Medulla oblongata (tissue), 1 donor: ENCODE results near the gene DOK3.

ENCODE experiments used
- DNase-seq: peaks from one replicate; pipeline ENCODE4 v3.0.0-alpha.2; 2015; ENCODE audit errors: extremely low spot score

Gene DOK3

DNA sequence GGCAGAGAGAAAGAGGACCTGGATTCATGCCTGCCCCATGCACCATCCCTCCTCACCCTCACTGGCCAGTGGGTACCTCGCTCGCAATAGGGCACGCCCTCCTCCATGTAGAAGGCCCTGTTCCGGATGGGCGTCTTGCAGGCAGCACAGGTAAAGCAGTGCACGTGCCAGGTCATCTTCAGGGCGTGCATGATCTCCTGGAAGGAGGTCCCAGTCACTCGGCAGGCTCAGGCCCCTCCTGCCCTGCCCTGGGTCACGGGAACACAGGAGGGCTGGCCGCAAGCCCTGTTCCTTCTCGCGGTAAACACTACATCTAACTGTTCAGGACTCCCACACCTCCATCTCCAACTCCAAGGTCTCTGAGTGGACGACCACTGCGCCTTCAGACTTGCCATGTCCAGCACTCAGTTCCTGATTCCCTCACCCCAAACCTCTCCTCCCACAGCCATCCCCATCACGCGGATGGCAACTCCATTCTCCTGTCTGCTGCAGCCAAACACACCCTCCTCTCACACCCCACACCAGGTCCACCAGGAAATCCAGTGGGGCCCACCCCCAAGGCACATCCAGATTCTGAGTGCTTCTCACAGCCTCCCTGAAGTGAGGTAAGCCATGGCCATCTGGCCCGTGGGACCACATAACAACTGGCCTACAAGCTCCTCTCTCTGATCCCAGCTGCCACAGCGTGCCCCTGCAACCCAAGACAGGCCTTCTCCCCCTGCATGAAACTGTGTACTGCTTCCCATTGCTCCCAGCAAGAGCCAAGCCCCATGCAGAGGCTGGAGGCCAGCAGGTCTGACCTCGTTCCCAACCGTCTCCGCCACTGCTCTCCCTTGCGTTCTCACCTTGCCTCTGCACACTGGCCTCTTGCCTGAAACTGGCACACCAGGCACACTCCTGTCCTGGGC lies 25.4 kb downstream of the DOK3 start:
- DNase-seq = no peak

GRCh38 chr5:177483042-177483441 lies 26.6 kb downstream of the DOK3 start:
- no peak for DNase-seq

GRCh38 chr5:177482359-177482795 lies 27.2 kb downstream of the DOK3 start:
- DNase-seq = no peak

GRCh38 chr5:177479774-177480173 lies 29.9 kb downstream of the DOK3 start:
- DNase-seq = no peak

- peak; percentile 59 for DNase-seq
Measured at GRCh38 chr5:177478711-177479646, 30.6 kb downstream of the DOK3 start.

DNA sequence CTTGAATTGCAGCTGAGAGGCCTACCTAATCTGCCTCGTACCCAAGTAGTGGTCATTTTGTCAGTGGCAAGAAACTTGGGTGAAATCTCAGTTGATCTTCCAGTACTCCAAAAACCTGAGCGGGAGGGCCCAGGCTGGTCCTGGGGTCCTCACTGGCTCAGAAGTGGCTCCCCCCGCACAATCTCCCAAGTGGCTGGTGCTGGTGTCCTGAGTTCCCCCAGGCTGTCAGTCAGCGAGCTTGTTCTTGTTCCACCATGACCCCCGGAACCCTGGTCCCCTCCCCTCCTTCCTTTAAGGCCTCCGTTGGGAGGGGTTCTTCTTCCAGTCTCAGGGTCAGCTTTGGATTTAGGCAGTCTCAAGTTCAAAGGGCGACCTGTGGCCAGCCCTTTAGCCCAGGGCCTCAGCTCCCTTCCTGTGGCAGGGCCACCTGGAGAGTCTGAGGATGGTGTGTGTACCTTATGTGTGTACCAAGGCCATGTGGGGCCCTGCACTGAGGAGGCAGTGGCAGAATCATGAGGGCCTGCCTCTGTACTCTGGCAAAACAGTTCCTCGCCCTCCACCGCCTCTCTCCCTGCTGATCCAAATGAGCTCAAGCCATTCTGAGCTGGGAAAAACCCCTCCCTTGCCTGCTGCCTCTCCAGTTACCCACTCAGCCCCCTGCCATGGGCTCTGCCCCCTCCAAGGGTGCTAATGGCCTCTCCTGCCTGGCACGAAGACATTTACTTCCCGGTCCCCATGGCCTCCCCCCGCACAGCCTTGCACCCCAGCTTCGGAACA lies 31.7 kb downstream of the DOK3 start:
- DNase-seq = no peak

DNA sequence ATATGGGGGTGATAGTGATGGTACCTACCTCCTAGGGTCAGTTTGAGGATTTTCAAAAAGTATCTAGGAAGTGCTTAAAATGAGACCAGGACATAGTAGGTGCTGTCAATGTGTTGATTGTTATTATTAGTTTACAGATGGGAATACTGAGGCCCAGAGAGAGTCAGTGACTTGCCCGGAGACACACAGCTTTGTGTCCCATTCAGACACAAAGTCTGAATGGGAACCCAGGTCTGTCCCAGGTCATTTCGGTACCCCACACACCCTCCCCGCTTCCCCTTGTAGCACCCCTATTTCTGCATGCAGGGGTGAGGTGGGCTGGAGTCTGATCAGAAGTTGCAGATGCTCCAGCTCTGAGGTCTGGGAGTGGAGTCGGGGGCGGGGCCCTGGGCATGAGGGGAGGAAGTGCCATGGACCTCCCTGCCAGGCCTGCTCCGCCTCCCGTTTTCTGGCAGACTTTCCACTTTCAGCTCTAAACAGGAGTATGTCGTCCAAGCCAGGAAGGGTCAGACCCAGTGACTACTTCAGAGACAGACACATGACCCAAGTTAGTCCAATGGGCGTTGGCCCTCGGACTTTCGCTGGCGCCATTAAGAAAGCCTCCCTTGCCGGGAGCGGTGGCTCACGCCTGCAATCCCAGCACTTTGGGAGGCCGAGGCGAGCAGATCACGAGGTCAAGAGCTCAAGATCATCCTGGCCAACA lies 32.9 kb downstream of the DOK3 start:
- DNase-seq = no peak

DNA sequence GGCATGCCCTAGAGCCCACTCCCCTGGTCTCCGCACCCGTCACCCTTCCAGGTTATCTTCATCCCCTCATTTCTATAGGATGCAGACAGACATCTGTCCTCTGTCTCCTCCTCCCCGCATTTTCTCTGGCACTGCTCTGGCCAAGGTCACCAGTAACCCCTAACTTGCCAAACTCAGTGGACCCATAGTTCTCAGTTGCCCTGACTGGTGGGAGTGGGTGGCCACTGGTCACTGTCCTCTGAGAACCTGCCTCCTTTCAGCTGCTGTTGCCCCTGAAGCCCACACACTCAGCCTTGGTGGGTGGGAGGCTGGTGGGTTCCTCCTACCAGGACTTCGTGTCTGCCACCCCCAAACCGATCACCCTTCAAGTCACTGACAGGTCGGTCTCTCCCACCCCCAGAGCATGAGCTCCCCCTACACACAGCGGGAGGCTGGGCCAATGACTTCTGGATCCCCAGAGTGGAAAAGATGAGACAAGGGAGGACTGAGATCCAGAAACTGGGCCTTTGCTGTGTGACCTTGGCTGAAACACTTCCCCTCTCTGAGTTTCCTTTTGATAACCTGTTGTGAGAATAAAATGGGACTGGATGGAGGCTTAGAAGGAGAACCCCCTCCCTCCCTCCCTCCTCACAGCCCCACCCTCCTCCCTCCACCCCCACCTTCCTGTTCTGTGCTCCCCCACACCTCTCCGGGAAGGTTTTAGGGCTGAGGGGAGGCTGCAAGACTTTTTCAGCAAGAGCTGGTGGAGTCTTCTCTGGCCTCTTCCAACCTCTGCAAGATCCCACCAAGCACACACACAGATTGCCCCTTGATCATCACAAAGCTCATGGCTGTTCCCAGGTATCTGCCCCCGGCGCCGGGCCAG lies 33.8 kb downstream of the DOK3 start:
- no peak for DNase-seq

DNA sequence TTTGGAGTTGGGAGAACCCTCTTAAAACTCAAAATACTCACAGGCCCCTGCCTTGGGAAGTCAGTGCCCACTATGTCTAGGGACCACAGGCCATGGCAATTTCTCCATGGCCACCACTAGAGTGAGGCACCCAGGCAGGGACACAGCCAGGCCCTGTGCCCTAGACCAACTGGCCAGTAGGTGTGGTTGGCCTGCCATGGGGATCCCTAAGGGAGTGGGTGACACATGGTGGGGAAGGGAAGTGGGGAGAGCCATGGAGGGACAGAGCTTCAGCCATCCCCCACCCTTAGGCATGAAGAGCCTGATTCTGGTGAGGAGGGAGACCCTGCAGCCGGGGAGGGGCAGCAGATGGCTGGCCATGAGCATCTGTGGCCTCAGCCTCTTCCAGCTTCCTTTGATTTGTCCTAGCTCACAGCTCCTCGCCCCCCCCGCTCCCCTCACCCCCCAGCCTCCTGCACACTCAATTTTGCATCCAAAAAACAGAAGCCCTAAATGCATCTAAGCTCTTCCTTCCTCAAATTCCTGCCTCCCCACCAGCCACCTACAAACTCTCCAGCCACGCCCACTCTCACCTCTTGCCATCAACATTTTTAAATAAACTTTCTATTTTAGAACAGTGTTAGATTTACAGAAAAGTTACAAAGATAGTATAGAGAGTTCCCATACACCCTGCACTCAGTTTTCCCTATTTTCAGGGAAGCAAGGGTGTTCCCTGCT lies 34.6 kb downstream of the DOK3 start:
- no peak for DNase-seq

- no peak for DNase-seq
Measured at GRCh38 chr5:177474002-177474476, 35.6 kb downstream of the DOK3 start.

DNA sequence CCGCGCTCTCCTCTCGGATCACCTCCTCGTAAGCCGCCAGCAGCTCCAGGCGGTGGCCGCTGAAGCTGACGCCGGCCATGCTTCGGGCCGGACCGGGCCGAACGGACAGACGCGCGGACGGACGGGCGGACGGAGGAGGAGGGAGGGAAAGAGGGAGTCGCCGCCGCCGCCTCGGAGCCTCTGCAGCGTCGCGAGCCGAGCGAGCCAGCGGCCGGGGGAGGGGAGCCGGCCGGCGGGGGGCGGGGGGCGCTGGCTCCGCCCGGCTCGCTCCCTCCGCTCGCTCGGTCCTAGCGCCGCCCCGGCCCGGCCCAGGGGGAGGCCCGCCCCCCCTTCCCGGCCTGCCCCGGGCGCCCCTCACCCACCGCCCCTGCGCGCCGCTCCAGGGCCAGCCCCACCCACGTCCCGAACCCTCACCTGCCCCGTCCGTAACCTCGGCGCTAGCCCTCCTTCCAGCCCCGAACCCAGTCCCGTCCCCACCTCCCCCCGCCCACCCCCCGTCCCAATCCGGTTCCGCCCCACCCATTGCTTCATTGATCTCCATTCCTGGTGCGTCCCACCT lies 36.1 kb downstream of the DOK3 start, which contains the start of gene DBN1:
Gene DBN1, minus strand, starts transcription at position 192 of the 559 bp plus-strand sequence. Its CDS starts 113 bp downstream, at position 79.
- peak; percentile 27 for DNase-seq

- DNase-seq = no peak
Measured at GRCh38 chr5:177472460-177473442, 36.9 kb downstream of the DOK3 start.

- no peak for DNase-seq
Measured at GRCh38 chr5:177471610-177472356, 37.8 kb downstream of the DOK3 start.

DNA sequence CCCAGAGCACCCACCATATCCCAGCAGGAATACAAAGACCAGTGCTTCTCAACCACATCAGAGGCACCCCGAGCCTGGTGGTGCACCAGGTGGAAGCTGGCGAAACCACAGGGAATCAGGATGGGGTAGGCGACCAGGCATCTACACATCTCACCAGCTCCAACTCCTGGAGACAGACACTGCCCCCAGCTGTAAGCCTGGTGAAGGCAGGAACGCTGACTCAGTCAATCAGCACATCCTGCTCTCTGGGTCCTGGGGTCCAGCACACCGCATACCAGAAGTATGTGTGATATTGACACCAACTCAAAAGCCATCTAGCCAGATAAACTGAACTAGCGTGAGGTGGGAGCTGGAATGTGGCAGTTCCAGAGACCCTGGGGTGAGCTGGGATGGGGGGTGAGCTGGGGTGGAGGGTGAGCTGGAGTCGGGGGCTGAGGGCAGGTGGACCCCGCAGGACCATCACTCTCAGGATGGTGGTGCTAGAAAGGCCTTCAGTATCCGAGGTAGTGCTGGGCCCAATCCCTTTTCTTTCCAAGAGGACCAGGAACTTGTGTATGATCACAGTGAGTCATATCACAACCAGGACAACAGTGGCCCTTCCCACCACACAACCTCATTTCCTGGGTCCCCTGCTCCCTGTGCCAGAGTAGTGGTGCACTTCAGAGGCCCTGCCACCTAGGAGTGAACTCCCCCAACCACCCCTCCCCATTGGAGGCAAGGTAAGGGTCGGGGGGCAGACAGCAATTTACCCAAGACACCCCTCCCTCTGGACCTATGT lies 38.7 kb downstream of the DOK3 start:
- no peak for DNase-seq

DNA sequence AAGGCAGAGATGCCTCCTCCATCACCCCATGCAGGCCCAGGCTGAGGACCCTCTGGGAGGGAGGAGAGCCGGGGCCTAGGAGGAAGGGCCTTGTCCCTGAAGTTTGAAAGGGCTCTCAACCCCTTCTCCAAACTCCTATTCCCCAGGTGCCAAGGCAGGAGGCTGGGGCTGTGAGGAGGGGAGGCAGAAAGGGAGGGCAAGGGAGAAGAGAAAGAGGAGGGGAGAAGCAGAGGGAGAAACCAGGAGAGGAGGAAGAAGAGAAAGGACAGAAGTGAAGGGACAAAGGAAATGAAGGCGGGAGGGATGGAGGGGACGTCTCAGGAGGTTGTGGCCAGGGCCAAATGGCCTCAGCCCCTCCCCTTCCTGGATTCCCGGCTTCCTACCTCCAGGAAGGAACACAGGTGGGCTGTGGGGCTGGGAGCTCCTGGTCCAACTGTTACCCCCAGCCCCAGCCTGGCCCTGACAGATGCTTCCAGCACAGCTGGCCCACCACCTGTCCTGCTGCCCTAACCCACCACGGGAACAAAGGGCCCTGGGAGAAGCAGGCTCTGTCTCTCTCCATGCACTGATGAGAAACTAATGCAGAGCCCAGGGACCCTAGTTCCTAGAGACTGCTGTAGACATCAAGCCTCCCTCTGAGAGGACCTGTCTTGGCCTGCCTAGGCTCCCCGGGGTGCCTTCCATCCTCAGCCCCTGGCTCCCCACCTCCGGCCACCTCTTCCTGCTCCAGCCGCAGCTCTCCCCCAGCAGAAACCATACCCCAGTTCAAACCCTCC lies 39.7 kb downstream of the DOK3 start:
- DNase-seq = no peak
